Activated CD8-positive, alpha-beta T cell treated with anti-CD3 and anti-CD28 coated beads for 36 hours (primary cell): Measurements from ENCODE around the gene ECE1. TPM values are rescaled to one million over a fixed set of nuclear protein-coding genes. Genes with fewer than 3 reads are reported as not detected.
"Not testable (repeated sequence)": the region's sequence is repeated elsewhere in the genome, so short reads cannot be mapped to it uniquely, and the experiment has no call there.

ENCODE experiments used
- ATAC-seq: fragments of 200-7000 bp; cut with Tn5 transposase; one replicate; pipeline ENCODE4 v1.10.0; 2021; ENCODE audit warnings: mild to moderate bottlenecking, moderate library complexity
- CTCF ChIA-PET: fragments of 350-600 bp; sonication (Branson Sonifier 250); formaldehyde crosslinking; loops from one replicate; lab custom pipeline; 2021; ENCODE audit warnings: antibody characterized with exemption; lab: Charles Lee
- POLR2A ChIA-PET: fragments of 350-600 bp; sonication (Branson Sonifier 250); formaldehyde crosslinking; loops from one replicate; lab custom pipeline; 2021; ENCODE audit warnings: antibody characterized with exemption; lab: Charles Lee
- DNase-seq: peaks from one replicate; pipeline ENCODE4 v3.0.0-alpha.2; 2020
- H3K27ac Mint-ChIP-seq: one replicate; pipeline ENCODE4 v1.8.0; 2021; ENCODE audit warnings: mild to moderate bottlenecking, mixed read lengths
- H3K27me3 Mint-ChIP-seq: one replicate; pipeline ENCODE4 v1.8.0; 2021; ENCODE audit warnings: mixed read lengths
- H3K36me3 Mint-ChIP-seq: one replicate; pipeline ENCODE4 v1.8.0; 2021; ENCODE audit warnings: low read depth, mixed read lengths
- H3K4me1 Mint-ChIP-seq: one replicate; pipeline ENCODE4 v1.8.0; 2021; ENCODE audit warnings: low read depth, mixed read lengths
- H3K4me3 Mint-ChIP-seq: one replicate; pipeline ENCODE4 v1.8.0; 2021; ENCODE audit warnings: mild to moderate bottlenecking, moderate library complexity, mixed read lengths
- H3K9me3 Mint-ChIP-seq: one replicate; pipeline ENCODE4 v1.8.0; 2021; ENCODE audit warnings: mixed read lengths
- intact Hi-C: fragments of 100-400 bp; cut with micrococcal nuclease; formaldehyde crosslinking; loops from one replicate; pipeline ENCODE4 v1.10.0; 2022
- total RNA-seq, 2 experiments: library from RNA; stranded (reverse); gene quantifications; one replicate each; pipeline ENCODE4 v1.2.3, GENCODE V29; 2021
- TF ChIP-seq, protein P1 (sequence below): fragments of 200-600 bp; IDR thresholded peaks from one replicate; pipeline ENCODE4 v1.8.0; 2022; ENCODE audit warnings: antibody characterized with exemption, mild to moderate bottlenecking

Gene ECE1
- total RNA-seq, 2 experiments from 2014 or later = 118 to 127 TPM

GRCh38 chr1:21182181-21182731, 108.0 kb downstream of the ECE1 start:
- ATAC-seq (no peak), DNase-seq (no peak)
- no peaks in the 10 kb centered on the region for H3K27me3 Mint-ChIP-seq
- TF ChIP-seq, protein P1, sequence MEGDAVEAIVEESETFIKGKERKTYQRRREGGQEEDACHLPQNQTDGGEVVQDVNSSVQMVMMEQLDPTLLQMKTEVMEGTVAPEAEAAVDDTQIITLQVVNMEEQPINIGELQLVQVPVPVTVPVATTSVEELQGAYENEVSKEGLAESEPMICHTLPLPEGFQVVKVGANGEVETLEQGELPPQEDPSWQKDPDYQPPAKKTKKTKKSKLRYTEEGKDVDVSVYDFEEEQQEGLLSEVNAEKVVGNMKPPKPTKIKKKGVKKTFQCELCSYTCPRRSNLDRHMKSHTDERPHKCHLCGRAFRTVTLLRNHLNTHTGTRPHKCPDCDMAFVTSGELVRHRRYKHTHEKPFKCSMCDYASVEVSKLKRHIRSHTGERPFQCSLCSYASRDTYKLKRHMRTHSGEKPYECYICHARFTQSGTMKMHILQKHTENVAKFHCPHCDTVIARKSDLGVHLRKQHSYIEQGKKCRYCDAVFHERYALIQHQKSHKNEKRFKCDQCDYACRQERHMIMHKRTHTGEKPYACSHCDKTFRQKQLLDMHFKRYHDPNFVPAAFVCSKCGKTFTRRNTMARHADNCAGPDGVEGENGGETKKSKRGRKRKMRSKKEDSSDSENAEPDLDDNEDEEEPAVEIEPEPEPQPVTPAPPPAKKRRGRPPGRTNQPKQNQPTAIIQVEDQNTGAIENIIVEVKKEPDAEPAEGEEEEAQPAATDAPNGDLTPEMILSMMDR = no peak
- H3K4me1 Mint-ChIP-seq = peaks cover under 1% of the 10 kb centered on the region
- no peaks in the 10 kb centered on the region for H3K9me3 Mint-ChIP-seq
- no peaks in the 10 kb centered on the region for H3K36me3 Mint-ChIP-seq
- ChIA-PET CTCF (interaction anchor here (0.7 to 1.7 kb wide), 4 partner anchors 13 to 486 kb away, joined by 3 to 15 read pairs (median 8); no protein-coding TSS in a partner anchor), POLR2A (no interaction called here)
- H3K4me3 Mint-ChIP-seq = no peak overlapping the region
- intact Hi-C loops = no loop called here
- H3K27ac Mint-ChIP-seq = no peak overlapping the region

DNA sequence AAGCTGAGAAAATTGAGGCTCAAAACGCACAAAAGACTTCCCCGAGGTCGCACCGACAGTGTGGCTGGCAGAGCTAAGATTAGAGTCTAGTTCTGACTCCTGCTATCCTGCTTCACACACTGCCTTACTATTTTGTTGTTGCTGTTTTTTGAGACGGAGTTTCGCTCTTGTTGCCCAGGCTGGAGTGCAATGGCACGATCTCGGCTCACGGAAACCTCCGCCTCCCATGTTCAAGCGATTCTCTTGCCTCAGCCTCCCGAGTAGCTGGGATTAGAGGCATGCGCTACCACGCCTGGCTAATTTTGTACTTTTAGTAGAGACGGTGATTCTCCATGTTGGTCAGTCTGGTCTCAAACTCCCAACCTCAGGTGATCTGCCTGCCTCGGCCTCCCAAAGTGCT, 112.0 kb downstream of the ECE1 start:
- DNase-seq, H3K27me3 Mint-ChIP-seq, intact Hi-C loops, H3K9me3 Mint-ChIP-seq, ATAC-seq, H3K27ac Mint-ChIP-seq, H3K4me3 Mint-ChIP-seq: not testable (repeated sequence)
- Mint-ChIP-seq H3K4me1 (peaks cover 22% of the 10 kb centered on the region), H3K36me3 (peaks cover 19% of the 10 kb centered on the region)
- CTCF ChIA-PET = interaction anchor here (2.1 to 2.7 kb wide), 2 partner anchors 17 to 481 kb away, joined by 8 to 24 read pairs; no protein-coding TSS in a partner anchor
- POLR2A ChIA-PET = interaction anchor here (0.7 kb wide), 1 partner anchor 392 kb away, joined by 3 read pairs; no protein-coding TSS in a partner anchor

DNA sequence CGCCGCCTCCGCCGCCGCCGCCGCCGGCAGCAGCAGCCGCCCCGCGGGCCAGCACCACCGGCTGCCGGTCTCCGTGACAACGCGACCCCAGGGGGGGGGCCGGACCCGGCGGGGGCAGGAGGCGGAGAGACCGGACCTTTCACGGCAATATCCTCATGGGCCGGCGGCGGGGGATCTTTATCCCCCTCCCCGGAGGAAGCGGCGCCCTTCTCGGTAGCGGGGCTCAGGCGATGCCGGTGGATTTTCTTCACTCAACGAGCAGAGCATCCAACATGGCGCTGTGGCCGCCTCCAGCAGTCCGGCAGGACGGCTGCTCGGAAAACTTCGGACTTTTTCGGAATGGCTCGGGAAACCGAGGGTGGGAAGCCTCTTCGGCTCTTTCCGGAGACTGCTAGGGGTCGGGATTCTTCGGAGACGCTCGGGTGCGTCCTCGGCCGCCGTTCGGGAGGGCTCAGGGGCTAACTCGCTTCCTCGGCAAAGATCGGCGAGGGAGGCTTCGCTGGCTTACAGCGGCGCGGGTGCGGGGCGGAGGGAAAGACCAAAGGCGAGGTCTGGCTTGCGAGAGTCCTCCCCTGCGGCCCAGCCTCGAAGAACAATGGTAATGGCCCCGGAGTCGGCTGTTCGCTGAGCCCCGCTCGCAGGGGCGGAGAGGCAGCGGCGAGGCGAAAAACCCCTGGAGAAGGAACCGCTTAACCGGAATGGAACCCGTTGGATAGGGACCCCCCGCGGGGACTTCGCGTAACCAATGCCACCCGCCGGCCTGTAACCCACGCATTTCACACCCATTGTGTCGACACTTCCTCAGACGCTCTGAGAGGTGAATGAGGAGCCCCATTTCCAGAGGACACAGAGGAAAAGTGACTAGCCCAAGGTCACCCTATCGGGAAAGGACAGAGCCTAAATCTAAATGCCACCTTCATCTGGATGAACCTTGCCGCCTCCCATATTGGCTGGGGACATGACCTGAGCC, 113.4 kb downstream of the ECE1 start, which contains the start of gene EIF4G3:
Gene EIF4G3 (minus strand): TSS at position 312 of the 970 bp plus-strand sequence. CDS start 174,155 bp downstream, outside the sequence.
- ChIA-PET POLR2A (no interaction called here), CTCF (interaction anchor here (2.1 kb wide), 1 partner anchor 480 kb away, joined by 8 read pairs; no protein-coding TSS in a partner anchor)
- intact Hi-C loops = no loop called here
- ATAC-seq = peak; percentile 98
- peak; percentile 99 for DNase-seq
- TF ChIP-seq, protein P1 = no peak
- Mint-ChIP-seq H3K27me3 (no peaks in the 10 kb centered on the region), H3K27ac (peak within 1 kb of the TSS; percentile 93), H3K9me3 (no peaks in the 10 kb centered on the region), H3K4me3 (peak within 1 kb of the TSS; percentile 81), H3K36me3 (peaks cover 20% of the 10 kb centered on the region), H3K4me1 (peaks cover 26% of the 10 kb centered on the region)

DNA sequence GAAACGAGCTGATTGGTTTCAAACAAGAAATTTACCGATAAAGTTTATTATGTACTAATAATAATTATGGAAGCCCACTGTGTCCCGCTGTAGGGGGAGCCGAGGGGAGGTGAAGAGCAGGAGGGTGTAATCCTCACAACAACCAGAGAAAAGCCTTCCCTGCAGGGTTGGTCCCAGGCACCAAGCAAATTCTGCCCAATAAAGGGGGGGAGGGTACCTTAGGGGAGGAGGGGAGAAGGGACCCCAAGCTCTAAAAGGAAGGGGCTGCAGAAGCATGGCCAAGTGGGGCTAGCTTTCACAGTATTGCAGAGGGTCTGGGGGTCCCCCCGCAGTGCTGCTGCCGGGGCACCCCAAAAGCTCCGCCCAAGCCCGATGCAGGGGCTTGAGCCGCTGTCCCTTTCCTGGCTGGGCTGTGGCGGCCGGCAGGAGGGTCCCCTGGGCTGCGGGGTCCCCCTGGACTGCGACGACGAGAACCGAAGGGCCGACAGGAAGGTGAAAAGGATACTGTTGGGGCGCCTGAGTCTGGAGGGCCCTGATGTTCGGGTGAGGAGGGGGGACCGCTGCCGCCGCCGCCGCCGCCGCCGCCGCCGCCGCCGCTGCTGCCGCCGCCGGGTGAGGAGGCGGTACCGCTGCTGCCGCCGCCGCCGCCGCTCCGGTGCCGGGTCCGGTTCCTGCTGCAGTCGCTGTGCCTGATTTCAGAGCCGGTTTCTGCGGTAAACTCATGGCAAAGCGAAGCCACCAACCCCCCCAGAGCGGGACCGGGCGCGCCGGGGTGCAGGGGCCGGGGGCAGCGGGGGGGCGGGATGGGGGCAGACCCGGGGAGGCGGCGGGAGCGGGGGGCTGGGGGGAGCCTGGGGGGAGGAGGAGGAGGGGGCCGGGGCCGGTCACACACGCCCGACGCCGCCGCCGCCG, 114.3 kb downstream of the ECE1 start:
- ATAC-seq (no peak), DNase-seq (peak; percentile 32)
- CTCF ChIA-PET = interaction anchor here (1.3 kb wide), 1 partner anchor 192 kb away, joined by 3 read pairs; no protein-coding TSS in a partner anchor
- peak overlapping the region; percentile 92 for H3K27ac Mint-ChIP-seq
- peaks cover 32% of the 10 kb centered on the region for H3K4me1 Mint-ChIP-seq
- H3K4me3 Mint-ChIP-seq = peak overlapping the region; percentile 77
- H3K9me3 Mint-ChIP-seq = no peaks in the 10 kb centered on the region
- TF ChIP-seq, protein P1 = no peak
- peaks cover 27% of the 10 kb centered on the region for H3K36me3 Mint-ChIP-seq
- intact Hi-C loops = no loop called here
- POLR2A ChIA-PET = no interaction called here
- no peaks in the 10 kb centered on the region for H3K27me3 Mint-ChIP-seq

DNA sequence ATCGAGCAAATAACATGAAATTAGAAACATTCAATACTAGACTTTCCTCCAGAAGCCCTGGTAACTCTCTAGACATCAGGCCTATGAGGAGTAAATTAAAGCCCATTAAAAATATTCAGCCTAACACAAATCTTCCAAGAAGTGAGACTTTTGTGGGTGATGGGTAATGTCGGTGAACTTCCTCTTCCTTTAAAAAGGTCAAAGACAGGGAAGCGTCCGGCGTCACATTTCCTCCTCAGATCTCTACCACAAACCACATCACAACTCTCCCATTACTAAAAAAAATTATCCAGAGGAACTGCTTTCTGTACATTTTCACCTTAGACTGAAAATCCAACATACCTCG, 115.0 kb downstream of the ECE1 start:
- peak; percentile 63 for DNase-seq

More for the DNA sequence above, 115.0 kb downstream of the ECE1 start:
- TF ChIP-seq, protein P1 = no peak
- peaks cover 32% of the 10 kb centered on the region for H3K4me1 Mint-ChIP-seq
- peak overlapping the region; percentile 92 for H3K27ac Mint-ChIP-seq
- CTCF ChIA-PET = interaction anchor here (1.0 to 1.3 kb wide), 2 partner anchors 193 to 478 kb away, joined by 3 read pairs; no protein-coding TSS in a partner anchor
- ATAC-seq = no peak
- H3K27me3 Mint-ChIP-seq = no peaks in the 10 kb centered on the region
- peak overlapping the region; percentile 77 for H3K4me3 Mint-ChIP-seq
- H3K36me3 Mint-ChIP-seq = peaks cover 30% of the 10 kb centered on the region
- POLR2A ChIA-PET = no interaction called here
- intact Hi-C loops = no loop called here
- H3K9me3 Mint-ChIP-seq = no peaks in the 10 kb centered on the region
